HAP-1 (cell line): ENCODE measurements around the gene ATR.
"Not testable (repeated sequence)": the region's sequence is repeated elsewhere in the genome, so short reads cannot be mapped to it uniquely, and the experiment has no call there.

ENCODE experiments used
- DNase-seq, 2 experiments: peaks; one replicate each; pipeline ENCODE4 v3.0.0-alpha.2; 2016 to 2020; ENCODE audit warnings: low spot score in 2 of 2
- H3K27me3 ChIP-seq: fragments of 250-450 bp; sonication (Bioruptor Pico); 2 replicates; pipeline ENCODE4 v1.5.1; 2020; ENCODE audit warnings: low read depth, mild to moderate bottlenecking, moderate library complexity
- H3K36me3 ChIP-seq: fragments of 250-450 bp; sonication (Bioruptor Pico); replicated peaks from 2 replicates; pipeline ENCODE4 v1.5.1; 2020; ENCODE audit warnings: mild to moderate bottlenecking
- H3K4me1 ChIP-seq: fragments of 250-450 bp; sonication (Bioruptor Pico); 2 replicates; pipeline ENCODE4 v1.5.1; 2020; ENCODE audit warnings: mild to moderate bottlenecking
- H3K4me3 ChIP-seq: fragments of 250-450 bp; sonication (Bioruptor Pico); 2 replicates; pipeline ENCODE4 v1.5.1; 2020; ENCODE audit warnings: mild to moderate bottlenecking, moderate library complexity
- H3K9me3 ChIP-seq: fragments of 250-450 bp; sonication (Bioruptor Pico); 2 replicates; pipeline ENCODE4 v1.5.1; 2020; ENCODE audit warnings: mild to moderate bottlenecking, moderate library complexity
- in situ Hi-C: fragments of 300-500 bp; cut with MboI; formaldehyde crosslinking; loops from 3 replicates; pipeline ENCODE4 v1.14.3; 2020; ENCODE audit warnings: low sequenced_read_pairs, inconsistent platforms, mixed read lengths

The ATR gene

GRCh38 chr3:142603386-142603705 lies 24.8 kb upstream of the ATR start:
- DNase-seq, H3K4me1 ChIP-seq, H3K9me3 ChIP-seq, in situ Hi-C loops, H3K4me3 ChIP-seq, H3K36me3 ChIP-seq, H3K27me3 ChIP-seq: not testable (repeated sequence)

DNA sequence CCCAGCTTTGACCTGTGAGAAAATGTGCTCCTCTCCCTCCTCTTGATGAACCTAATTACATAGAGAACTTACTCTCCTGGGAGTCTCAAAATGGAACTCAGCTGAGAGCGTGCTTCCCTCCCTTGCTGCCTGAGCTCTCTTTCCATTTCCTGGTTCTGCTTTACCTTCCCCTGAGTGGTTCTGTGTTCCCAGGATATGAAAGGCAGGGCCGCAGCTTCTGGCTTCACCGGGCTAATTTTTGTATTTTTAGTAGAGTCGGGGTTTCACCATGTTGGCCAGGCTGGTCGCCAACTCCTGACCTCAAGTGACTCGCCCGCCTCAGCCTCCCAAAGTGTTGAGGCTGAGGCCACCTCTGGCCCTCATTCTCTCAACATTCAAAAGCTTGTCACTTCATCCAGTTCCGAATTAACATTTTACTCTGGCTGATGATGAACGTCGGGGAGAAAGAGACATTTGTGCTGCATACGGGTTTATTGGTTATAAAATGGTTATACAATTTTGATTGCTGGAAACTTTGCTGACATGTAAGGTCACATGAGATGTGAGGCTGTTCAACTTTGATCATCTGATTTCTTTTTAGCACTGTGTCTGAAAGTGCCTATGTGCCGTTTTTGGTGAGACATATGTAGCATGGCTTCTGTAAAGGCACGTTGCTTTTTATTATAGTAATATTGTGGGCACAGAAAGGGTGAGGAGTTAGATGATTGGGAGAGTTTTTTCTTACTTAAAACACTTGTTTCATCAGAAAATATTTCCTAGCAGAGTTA lies 24.3 kb upstream of the ATR start:
- in situ Hi-C loops: no loop called here
- H3K27me3 ChIP-seq: no peaks in the 10 kb centered on the region
- no peak overlapping the region for H3K4me3 ChIP-seq
- no peaks in the 10 kb centered on the region for H3K4me1 ChIP-seq
- H3K36me3 ChIP-seq: no peaks in the 10 kb centered on the region
- no peaks in the 10 kb centered on the region for H3K9me3 ChIP-seq
- no peak for DNase-seq

DNA sequence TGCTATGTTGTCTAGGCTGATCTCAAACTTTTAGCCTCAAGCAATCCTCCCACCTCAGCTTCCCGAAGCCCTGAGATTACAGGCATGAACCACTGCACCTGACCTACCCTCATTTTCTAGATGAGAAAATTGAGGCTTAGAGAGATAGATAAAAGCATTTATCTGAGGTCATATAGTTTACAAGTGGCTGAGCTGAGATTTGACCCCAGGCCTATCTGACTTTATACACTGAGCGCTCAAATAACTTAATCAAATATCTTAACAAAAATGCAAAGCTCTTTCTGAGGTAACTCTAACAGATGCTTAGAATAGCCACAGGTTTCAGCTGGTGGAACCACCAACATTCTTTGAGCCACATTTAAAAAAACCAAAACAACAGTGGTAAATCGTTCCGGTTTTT lies 23.2 kb upstream of the ATR start:
- Histone ChIP-seq H3K9me3 (no peaks in the 10 kb centered on the region), H3K4me3 (no peak overlapping the region), H3K4me1 (peaks cover 7% of the 10 kb centered on the region), H3K27me3 (no peaks in the 10 kb centered on the region), H3K36me3 (no peaks in the 10 kb centered on the region)
- DNase-seq: no peak
- in situ Hi-C loops: no loop called here

DNA sequence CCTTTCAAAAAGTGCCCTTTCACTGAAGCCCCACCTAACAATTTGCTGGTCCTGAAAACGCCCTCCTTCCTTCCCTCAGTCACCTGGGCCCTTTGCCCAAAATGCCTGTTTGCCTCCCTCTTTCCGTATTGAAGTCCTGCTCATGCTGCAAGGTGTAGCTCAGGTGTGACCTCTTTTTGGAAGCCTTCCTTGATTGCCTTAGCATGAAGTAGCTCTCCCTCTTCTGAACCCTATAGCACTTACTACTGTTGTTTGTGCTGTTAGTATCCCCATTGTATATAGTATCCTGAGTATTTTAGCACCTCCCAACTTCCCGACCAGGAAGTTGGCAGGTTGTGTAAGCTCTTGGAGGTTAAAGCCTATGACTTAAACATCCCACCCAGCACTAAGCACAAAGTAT lies 19.4 kb upstream of the ATR start:
- peaks cover 15% of the 10 kb centered on the region for H3K4me1 ChIP-seq
- no peak for DNase-seq
- H3K36me3 ChIP-seq: no peaks in the 10 kb centered on the region
- H3K27me3 ChIP-seq: no peaks in the 10 kb centered on the region
- H3K9me3 ChIP-seq: no peaks in the 10 kb centered on the region
- in situ Hi-C loops: no loop called here
- H3K4me3 ChIP-seq: no peak overlapping the region

DNA sequence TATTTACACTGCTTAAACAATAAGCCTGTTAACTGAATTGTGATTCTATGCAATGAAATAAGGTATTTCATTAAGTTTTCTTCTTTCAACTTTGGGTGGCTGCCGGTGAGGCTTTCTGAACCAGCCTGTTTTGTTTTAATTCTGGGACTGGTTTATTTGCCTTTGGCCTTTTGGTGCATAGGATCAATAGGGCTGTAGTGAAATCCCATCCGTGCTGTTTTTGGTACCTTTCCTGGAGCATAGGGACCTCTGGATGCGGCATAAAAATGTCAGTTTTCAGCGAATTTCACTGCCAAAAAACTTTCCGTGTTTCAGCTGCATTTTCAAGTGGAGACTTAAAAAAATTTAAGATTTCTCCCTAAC lies 18.2 kb upstream of the ATR start:
- Histone ChIP-seq H3K4me3 (peak overlapping the region; percentile 79), H3K4me1 (peaks cover 15% of the 10 kb centered on the region), H3K27me3 (no peaks in the 10 kb centered on the region), H3K9me3 (no peaks in the 10 kb centered on the region), H3K36me3 (no peaks in the 10 kb centered on the region)
- in situ Hi-C loops: no loop called here
- DNase-seq: no peak

DNA sequence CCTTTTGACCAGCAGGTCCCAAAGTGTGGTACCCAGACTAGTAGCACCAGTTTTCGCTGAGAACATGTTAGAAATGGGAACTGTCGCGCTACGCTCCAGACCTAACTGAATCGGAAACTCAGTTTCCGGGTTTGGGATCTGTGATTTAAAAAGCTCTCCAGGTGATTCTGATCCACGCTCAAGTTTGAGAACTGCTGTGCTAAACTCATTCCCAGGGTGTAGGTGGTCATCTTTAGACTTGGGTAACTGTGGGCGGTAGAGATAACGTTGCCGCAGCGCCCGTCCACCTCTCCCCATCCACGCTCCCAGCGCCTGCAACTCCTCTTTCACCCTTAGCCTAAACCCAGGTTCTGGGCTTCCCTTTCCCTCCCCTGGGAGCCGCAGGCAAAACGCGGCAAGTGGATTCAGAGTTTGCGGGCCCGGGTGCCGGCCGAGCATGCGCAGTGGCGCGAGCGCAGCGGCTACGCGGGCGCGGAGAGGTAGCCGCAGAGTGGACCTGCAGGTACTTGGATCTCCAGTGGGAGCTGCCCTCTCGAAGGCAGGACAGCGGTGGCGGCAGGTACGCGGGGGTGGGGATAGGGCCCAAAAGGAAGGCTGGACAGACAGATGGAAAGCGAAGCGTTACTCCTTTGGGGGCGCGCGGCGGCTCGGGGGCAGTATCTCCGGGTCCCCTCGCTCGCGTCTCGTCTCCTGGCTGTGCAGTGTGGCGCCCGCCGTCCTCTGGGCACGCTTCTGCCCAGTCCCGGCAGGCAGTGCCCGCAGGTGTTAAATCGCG lies 17.6 kb upstream of the ATR start, which contains the start of gene PLS1:
Gene PLS1 (plus strand): TSS at position 443 of the 775 bp plus-strand sequence. CDS start 67,845 bp downstream, outside the sequence.
- in situ Hi-C loops: no loop called here
- peak; percentile 91 to 93 for DNase-seq
- Histone ChIP-seq H3K4me1 (peaks cover 15% of the 10 kb centered on the region), H3K27me3 (no peaks in the 10 kb centered on the region), H3K36me3 (no peaks in the 10 kb centered on the region), H3K4me3 (peak within 1 kb of the TSS; percentile 79), H3K9me3 (no peaks in the 10 kb centered on the region)

DNA sequence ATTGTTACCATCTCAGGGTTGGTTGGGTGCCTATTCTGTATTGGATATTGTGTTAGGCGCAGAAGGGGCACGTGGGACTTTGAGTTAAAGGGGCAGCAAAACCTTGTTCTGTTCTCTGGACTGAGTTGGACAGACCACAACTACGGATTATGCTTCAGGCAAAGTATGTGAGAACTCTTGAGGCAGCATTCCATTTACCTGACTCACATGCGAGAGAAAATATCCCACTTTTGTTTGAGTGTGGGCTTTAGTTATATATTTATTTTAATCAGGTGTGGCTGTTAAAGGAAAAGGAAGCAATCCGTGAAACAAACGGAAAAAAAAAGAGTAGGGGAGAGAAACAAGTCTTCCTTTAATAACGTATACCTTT lies 17.0 kb upstream of the ATR start:
- no peaks in the 10 kb centered on the region for H3K36me3 ChIP-seq
- DNase-seq: peak; percentile 4 to 29
- no peaks in the 10 kb centered on the region for H3K27me3 ChIP-seq
- no peaks in the 10 kb centered on the region for H3K9me3 ChIP-seq
- peaks cover 15% of the 10 kb centered on the region for H3K4me1 ChIP-seq
- in situ Hi-C loops: no loop called here
- H3K4me3 ChIP-seq: peak overlapping the region; percentile 79

DNA sequence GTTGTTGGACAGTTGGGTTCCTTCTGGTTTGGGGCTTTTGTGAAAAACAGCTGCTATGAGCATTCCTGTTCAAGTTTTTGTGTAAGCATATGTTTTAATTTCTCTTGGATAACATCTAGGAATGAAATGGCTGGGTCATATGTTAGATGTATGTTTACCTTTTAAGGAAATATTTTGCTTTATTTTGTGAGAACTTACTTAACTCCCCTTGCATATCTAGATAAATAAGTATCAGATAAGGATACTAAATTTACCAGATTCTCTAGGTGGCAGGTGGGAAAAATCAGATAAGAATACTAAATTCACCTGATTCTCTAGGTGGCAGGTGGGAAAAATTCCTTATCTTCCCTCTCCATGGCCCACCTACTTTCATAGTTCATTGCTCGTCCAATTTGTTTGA lies 16.6 kb upstream of the ATR start:
- in situ Hi-C loops: no loop called here
- H3K4me1 ChIP-seq: peaks cover 15% of the 10 kb centered on the region
- no peaks in the 10 kb centered on the region for H3K9me3 ChIP-seq
- no peaks in the 10 kb centered on the region for H3K27me3 ChIP-seq
- DNase-seq: no peak
- H3K36me3 ChIP-seq: no peaks in the 10 kb centered on the region
- H3K4me3 ChIP-seq: no peak overlapping the region

DNA sequence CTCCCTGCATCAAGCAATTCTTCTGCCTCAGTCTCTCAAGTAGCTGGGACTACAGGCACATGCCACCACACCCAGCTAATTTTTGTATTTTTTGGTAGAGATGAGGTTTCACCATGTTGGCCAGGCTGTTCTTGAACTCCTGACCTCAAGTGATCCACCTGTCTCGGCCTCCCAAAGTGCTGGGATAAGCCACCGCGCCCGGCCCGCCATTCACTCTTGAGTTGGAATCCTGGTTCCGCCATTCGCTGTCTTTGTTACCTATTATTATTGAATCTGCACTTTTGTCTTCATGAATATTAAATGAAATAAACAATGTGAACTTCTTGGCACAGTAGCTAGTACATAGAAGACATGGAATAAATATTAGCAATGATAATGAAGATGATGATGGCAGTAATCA lies 13.7 kb upstream of the ATR start:
- DNase-seq, H3K9me3 ChIP-seq, in situ Hi-C loops, H3K27me3 ChIP-seq, H3K36me3 ChIP-seq, H3K4me3 ChIP-seq: not testable (repeated sequence)
- peaks cover 12% of the 10 kb centered on the region for H3K4me1 ChIP-seq

GRCh38 chr3:142588703-142589102 lies 10.2 kb upstream of the ATR start:
- in situ Hi-C loops: loop anchor here (5.0 kb wide), 1 partner anchor 404 kb away; no protein-coding TSS in a partner anchor
- no peaks in the 10 kb centered on the region for H3K9me3 ChIP-seq

GRCh38 chr3:142586803-142587406 lies 8.4 kb upstream of the ATR start:
- Histone ChIP-seq H3K9me3 (no peaks in the 10 kb centered on the region), H3K36me3 (no peaks in the 10 kb centered on the region), H3K27me3 (peaks cover 10% of the 10 kb centered on the region), H3K4me1 (no peaks in the 10 kb centered on the region), H3K4me3 (no peak overlapping the region)
- in situ Hi-C loops: loop anchor here (5.0 kb wide), 1 partner anchor 405 kb away; no protein-coding TSS in a partner anchor
- peak; percentile 65 to 75 for DNase-seq

More at GRCh38 chr3:142588703-142589102, 10.2 kb upstream of the ATR start:
- H3K4me3 ChIP-seq: no peak overlapping the region
- no peaks in the 10 kb centered on the region for H3K4me1 ChIP-seq
- no peak for DNase-seq
- H3K27me3 ChIP-seq: peaks cover 3% of the 10 kb centered on the region
- no peaks in the 10 kb centered on the region for H3K36me3 ChIP-seq

DNA sequence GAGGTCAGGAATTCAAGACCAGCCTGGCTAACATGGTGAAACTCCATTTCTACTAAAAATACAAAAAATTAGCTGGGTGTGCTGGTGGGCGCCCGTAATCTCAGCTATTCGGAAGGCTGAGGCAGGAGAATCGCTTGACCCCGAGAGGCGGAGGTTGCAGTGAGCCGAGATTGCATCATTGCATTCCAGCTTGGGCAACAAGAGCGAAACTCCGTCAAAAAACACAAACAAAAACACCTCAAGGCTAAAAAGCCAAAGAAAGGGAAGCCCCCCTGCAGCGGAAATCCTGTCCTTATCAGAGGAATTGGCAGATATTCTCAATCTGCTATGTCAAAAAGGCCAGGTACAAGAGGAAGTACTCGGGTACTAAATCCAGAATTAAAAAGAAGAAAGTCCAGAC lies 2.5 kb upstream of the ATR start:
- in situ Hi-C loops: not testable (repeated sequence)

DNA sequence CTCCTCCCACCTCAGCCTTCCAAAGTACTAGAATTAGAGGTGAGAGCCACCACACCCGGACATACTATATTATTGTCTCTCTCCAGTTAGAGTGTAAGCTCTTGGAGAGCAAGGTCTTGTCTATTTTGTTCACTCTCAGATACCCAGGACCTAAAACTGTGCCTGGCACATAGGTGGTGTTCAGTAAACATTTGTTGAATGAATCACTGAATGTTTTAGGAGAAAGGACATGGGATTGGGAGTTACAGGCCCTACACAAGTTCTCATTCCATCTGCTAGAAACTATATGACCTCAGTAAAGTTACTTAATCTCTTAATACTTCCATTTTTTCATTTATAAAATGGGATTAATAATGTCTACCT lies 1.5 kb upstream of the ATR start:
- in situ Hi-C loops: no loop called here
- no peak overlapping the region for H3K4me3 ChIP-seq
- peaks cover 26% of the 10 kb centered on the region for H3K4me1 ChIP-seq
- peaks cover 7% of the 10 kb centered on the region; the same call in 1 of the 2 replicates for H3K27me3 ChIP-seq
- no peak for DNase-seq
- no peaks in the 10 kb centered on the region for H3K9me3 ChIP-seq
- H3K36me3 ChIP-seq: no peaks in the 10 kb centered on the region

More for the DNA sequence above, 2.5 kb upstream of the ATR start:
- H3K4me1 ChIP-seq: peaks cover 20% of the 10 kb centered on the region
- not testable (repeated sequence) for DNase-seq, H3K4me3 ChIP-seq, H3K27me3 ChIP-seq, H3K9me3 ChIP-seq, H3K36me3 ChIP-seq
